Neutrophil (primary cell): Measurements from ENCODE around the gene TNFRSF11A.

Source experiments
- H3K27ac ChIP-seq: fragments of 200-600 bp; sonication (generic); 2 replicates; pipeline ENCODE4 v1.5.1; 2016; ENCODE audit warnings: mild to moderate bottlenecking, moderate library complexity
- H3K27me3 ChIP-seq: fragments of 200-600 bp; sonication (generic); 2 replicates; pipeline ENCODE4 v1.6.0; 2016; ENCODE audit warnings: mild to moderate bottlenecking
- H3K36me3 ChIP-seq: fragments of 200-600 bp; sonication (generic); 2 replicates; pipeline ENCODE4 v1.5.1; 2017
- H3K4me1 ChIP-seq, 2 experiments: fragments of 200-600 bp in 1 of 2; sonication (generic) in 1 of 2; 1 replicate in 1 of 2; 2 replicates in 1 of 2; pipeline versions ENCODE4 v1.5.1 to v1.6.1; 2013 to 2016; ENCODE audit warnings: low read depth in 1 of 2, low read length in 1 of 2, mild to moderate bottlenecking in 1 of 2, moderate library complexity in 1 of 2; ENCODE audit not compliant: control insufficient read depth in 1 of 2, insufficient read depth in 1 of 2
- H3K4me3 ChIP-seq, 2 experiments: fragments of 200-600 bp in 1 of 2; sonication (generic) in 1 of 2; 1 replicate in 1 of 2; 2 replicates in 1 of 2; pipeline ENCODE4 v1.5.1; 2013 to 2016; ENCODE audit warnings: low read depth in 1 of 2, low read length in 1 of 2, mild to moderate bottlenecking in 1 of 2, moderate library complexity in 1 of 2
- H3K9me3 ChIP-seq: fragments of 200-600 bp; sonication (generic); 2 replicates; pipeline ENCODE4 v1.5.1; 2016
- TF ChIP-seq, protein P1 (sequence below): fragments of 200-600 bp; sonication (generic); IDR thresholded peaks from 2 replicates; pipeline ENCODE4 v1.5.1; 2016; ENCODE audit warnings: antibody characterized with exemption

TNFRSF11A gene

DNA sequence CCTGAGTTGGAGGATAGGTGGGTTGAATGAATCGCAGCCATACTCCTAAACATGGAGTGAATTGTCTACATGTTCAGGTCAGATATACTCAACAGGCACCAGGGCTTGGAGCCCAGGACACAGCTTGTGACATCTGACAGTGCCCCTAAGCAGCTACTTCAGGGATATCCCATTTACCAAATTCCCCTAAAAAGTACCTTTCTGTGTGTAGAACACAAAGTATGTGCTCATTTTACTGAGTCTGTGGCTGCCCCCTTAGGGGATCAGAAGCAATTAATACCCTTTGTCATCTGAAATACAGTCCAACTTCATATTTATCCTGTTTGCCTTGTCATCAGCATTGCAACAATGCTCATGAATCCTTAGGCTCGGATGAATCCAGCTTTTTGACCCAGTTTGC is 20.8 kb downstream of the TNFRSF11A start:
- TF ChIP-seq, protein P1, sequence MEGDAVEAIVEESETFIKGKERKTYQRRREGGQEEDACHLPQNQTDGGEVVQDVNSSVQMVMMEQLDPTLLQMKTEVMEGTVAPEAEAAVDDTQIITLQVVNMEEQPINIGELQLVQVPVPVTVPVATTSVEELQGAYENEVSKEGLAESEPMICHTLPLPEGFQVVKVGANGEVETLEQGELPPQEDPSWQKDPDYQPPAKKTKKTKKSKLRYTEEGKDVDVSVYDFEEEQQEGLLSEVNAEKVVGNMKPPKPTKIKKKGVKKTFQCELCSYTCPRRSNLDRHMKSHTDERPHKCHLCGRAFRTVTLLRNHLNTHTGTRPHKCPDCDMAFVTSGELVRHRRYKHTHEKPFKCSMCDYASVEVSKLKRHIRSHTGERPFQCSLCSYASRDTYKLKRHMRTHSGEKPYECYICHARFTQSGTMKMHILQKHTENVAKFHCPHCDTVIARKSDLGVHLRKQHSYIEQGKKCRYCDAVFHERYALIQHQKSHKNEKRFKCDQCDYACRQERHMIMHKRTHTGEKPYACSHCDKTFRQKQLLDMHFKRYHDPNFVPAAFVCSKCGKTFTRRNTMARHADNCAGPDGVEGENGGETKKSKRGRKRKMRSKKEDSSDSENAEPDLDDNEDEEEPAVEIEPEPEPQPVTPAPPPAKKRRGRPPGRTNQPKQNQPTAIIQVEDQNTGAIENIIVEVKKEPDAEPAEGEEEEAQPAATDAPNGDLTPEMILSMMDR: no peak
- Histone ChIP-seq H3K4me1 (no peaks in the 10 kb centered on the region), H3K9me3 (no peaks in the 10 kb centered on the region), H3K27ac (no peak overlapping the region), H3K4me3 (no peak overlapping the region), H3K36me3 (no peaks in the 10 kb centered on the region), H3K27me3 (no peaks in the 10 kb centered on the region)

DNA sequence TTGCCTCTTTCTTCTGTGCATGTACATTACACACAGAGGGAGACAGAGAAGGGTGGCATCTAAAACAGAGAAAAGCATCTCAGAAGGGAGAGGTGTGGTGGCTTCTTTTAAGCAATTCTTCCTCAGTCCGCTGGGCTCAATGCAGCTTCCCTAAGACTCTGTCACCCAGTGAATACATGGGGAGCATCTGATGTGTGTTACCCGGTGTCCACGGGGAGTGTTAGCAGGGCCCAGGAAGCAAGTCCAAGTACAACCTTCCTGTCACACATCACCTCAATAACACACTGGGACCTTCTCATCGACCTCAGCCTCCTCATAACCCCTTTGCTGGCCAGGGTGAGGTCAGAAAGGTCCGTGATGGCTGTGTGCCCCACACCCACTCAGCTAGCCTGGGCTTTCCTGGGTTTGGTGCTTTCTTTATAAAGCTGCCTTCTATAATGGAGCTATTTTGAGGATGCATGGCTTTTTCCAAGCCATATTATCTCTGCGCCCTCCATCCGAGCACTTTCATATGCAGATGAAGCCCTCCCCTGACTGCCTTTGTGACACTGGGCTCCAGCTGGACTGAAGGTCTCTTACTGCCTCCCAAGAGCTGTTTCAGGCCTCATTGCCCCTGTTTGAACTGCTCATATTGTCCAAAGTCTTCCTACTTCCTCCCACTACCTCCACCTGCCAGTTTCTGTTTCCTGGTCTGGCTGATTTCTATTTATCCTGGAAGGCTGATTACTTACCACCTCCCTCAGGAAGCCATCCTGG is 21.4 kb downstream of the TNFRSF11A start:
- Histone ChIP-seq H3K9me3 (no peaks in the 10 kb centered on the region), H3K36me3 (no peaks in the 10 kb centered on the region), H3K27me3 (no peaks in the 10 kb centered on the region), H3K4me3 (no peak overlapping the region), H3K27ac (no peak overlapping the region), H3K4me1 (no peaks in the 10 kb centered on the region)
- TF ChIP-seq, protein P1: no peak

DNA sequence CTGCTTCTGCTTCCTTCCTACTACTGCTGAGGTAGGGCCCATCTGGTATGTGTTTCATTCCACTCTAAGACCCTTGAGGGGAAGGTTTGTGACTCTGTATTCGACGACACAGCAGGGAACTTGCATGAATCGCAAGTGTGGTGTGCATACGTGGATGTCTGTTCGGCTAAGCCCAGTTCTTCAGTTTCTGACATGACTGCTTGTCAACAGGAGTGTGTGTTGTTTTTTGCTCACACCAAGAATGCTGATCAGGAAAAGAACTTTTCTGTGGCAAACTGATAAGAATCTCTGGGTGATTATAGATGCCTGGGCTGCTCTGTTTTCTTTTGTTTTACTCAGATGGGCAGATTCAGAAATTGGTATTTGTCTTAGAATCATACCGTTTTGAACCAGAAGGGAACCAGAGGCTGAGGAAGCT is 22.0 kb downstream of the TNFRSF11A start:
- Histone ChIP-seq H3K36me3 (no peaks in the 10 kb centered on the region), H3K27ac (no peak overlapping the region), H3K4me1 (no peaks in the 10 kb centered on the region), H3K4me3 (no peak overlapping the region), H3K9me3 (no peaks in the 10 kb centered on the region), H3K27me3 (no peaks in the 10 kb centered on the region)
- TF ChIP-seq, protein P1: no peak

DNA sequence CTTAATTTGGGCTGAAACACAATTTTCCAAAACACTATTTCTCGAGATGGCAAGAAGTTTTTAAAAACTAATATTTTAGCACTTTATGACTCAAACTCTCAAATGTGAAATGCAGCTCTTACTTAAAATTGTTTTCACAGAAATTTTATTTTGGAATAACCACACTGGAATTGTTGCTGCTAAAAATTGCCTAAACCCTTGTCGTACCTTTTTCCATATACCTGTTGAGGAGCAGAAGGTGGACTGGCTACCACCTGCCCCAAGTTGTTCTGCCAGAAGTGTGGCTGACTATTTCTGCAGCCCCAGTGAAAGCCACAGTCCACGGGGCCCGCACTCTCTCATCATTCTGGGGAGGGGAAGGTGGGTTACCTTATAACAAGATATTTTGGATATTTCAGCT is 23.4 kb downstream of the TNFRSF11A start:
- TF ChIP-seq, protein P1: no peak

DNA sequence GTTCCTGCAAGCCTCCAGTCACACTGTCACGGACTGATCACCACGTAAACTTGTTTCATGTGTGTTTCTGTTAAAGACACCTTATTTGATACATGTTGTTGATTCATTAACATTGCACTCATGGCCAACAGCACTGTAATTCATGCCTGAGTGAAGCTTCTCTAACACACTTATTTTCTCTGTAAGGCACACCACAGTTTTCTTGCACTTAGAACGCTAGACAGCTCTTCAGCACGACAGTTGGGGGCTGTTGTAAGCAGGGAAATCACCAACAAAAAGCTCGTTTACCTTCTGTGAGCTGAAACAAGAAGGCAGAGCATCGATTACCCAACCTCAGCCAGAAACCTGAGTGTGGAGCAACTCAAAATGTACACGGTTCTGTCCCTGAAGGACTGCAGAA is 28.1 kb downstream of the TNFRSF11A start:
- Histone ChIP-seq H3K36me3 (no peaks in the 10 kb centered on the region), H3K27ac (no peak overlapping the region), H3K27me3 (no peaks in the 10 kb centered on the region), H3K4me1 (no peaks in the 10 kb centered on the region), H3K9me3 (no peaks in the 10 kb centered on the region), H3K4me3 (no peak overlapping the region)
- TF ChIP-seq, protein P1: no peak

More for the DNA sequence above, 23.4 kb downstream of the TNFRSF11A start:
- Histone ChIP-seq H3K36me3 (no peaks in the 10 kb centered on the region), H3K27ac (no peak overlapping the region), H3K9me3 (no peaks in the 10 kb centered on the region), H3K4me1 (no peaks in the 10 kb centered on the region), H3K27me3 (no peaks in the 10 kb centered on the region), H3K4me3 (no peak overlapping the region)
